ENCODE results near the gene RHD.
"Not testable (repeated sequence)": the region's sequence is repeated elsewhere in the genome, so short reads cannot be mapped to it uniquely, and the experiment has no call there.

Gene RHD

GRCh38 chr1:25309486-25309885 lies 37.2 kb downstream of the RHD start:
- DNase-seq = not testable (repeated sequence)

GRCh38 chr1:25312806-25313470 lies 40.6 kb downstream of the RHD start:
- not testable (repeated sequence) for DNase-seq

GRCh38 chr1:25320314-25320938 lies 48.1 kb downstream of the RHD start:
- not testable (repeated sequence) for DNase-seq

GRCh38 chr1:25322127-25322526 lies 49.8 kb downstream of the RHD start:
- DNase-seq = not testable (repeated sequence)

GRCh38 chr1:25324407-25324806 lies 52.1 kb downstream of the RHD start:
- not testable (repeated sequence) for DNase-seq

GRCh38 chr1:25327864-25328790 lies 55.8 kb downstream of the RHD start:
- DNase-seq = not testable (repeated sequence)

GRCh38 chr1:25328791-25329185 lies 56.5 kb downstream of the RHD start:
- DNase-seq = not testable (repeated sequence)

- DNase-seq = not testable (repeated sequence)
Observed at GRCh38 chr1:25329336-25329735, 57.0 kb downstream of the RHD start.

- DNase-seq = not testable (repeated sequence)
Observed at GRCh38 chr1:25329950-25330349, 57.6 kb downstream of the RHD start.

GRCh38 chr1:25336922-25337354 lies 64.6 kb downstream of the RHD start:
- not testable (repeated sequence) for DNase-seq

- DNase-seq = not testable (repeated sequence)
Observed at GRCh38 chr1:25337483-25338187, 65.3 kb downstream of the RHD start.

- DNase-seq = peak; percentile 71
Observed at GRCh38 chr1:25338188-25338981, 66.1 kb downstream of the RHD start, which contains the start of gene TMEM50A. TMEM50A (plus strand) TSS chr1:25338334; CDS start chr1:25340487, 2,153 bp downstream.

GRCh38 chr1:25338986-25339385 lies 66.7 kb downstream of the RHD start:
- DNase-seq = no peak

- no peak for DNase-seq
Observed at GRCh38 chr1:25341746-25342145, 69.4 kb downstream of the RHD start.

GRCh38 chr1:25342846-25343245 lies 70.5 kb downstream of the RHD start:
- DNase-seq = no peak

GRCh38 chr1:25343872-25344271 lies 71.6 kb downstream of the RHD start:
- DNase-seq = no peak

- no peak for DNase-seq
Observed at GRCh38 chr1:25347556-25347955, 75.2 kb downstream of the RHD start.

- DNase-seq = no peak
Observed at GRCh38 chr1:25349606-25350005, 77.3 kb downstream of the RHD start.

GRCh38 chr1:25355841-25356395 lies 83.6 kb downstream of the RHD start:
- DNase-seq = no peak

- DNase-seq = no peak
Observed at GRCh38 chr1:25356441-25356840, 84.1 kb downstream of the RHD start.

GRCh38 chr1:25356848-25357247 lies 84.5 kb downstream of the RHD start:
- DNase-seq = no peak
